Activated naive CD4-positive, alpha-beta T cell treated with anti-CD3 and anti-CD28 coated beads for 36 hours (primary cell): ENCODE results near the gene SLC6A11. TPM values are rescaled to one million over a fixed set of nuclear protein-coding genes. Genes with fewer than 3 reads are reported as not detected.

ENCODE experiments used
- CTCF ChIA-PET: fragments of 350-600 bp; sonication (Branson Sonifier 250); formaldehyde crosslinking; loops from one replicate; lab custom pipeline; 2021; ENCODE audit warnings: antibody characterized with exemption; lab: Charles Lee
- DNase-seq: peaks from one replicate; pipeline ENCODE4 v3.0.0-alpha.2; 2020
- H3K27ac Mint-ChIP-seq: one replicate; pipeline ENCODE4 v1.8.0; 2021; ENCODE audit warnings: mild to moderate bottlenecking, mixed read lengths
- H3K27me3 Mint-ChIP-seq: one replicate; pipeline ENCODE4 v1.8.0; 2021; ENCODE audit warnings: low read depth, mixed read lengths
- H3K36me3 Mint-ChIP-seq: one replicate; pipeline ENCODE4 v1.8.0; 2021; ENCODE audit warnings: low read depth, mixed read lengths
- H3K4me1 Mint-ChIP-seq: one replicate; pipeline ENCODE4 v1.8.0; 2021; ENCODE audit warnings: low read depth, mixed read lengths
- H3K4me3 Mint-ChIP-seq: one replicate; pipeline ENCODE4 v1.8.0; 2021; ENCODE audit warnings: mild to moderate bottlenecking, moderate library complexity, mixed read lengths
- H3K9me3 Mint-ChIP-seq: one replicate; pipeline ENCODE4 v1.8.0; 2021; ENCODE audit warnings: mixed read lengths
- intact Hi-C: fragments of 100-400 bp; cut with micrococcal nuclease; formaldehyde crosslinking; loops from one replicate; pipeline ENCODE4 v1.15.1; 2023
- total RNA-seq, 2 experiments: library from RNA; stranded (reverse); gene quantifications; one replicate each; pipeline ENCODE4 v1.2.3, GENCODE V29; 2021

Gene SLC6A11
- total RNA-seq, 2 experiments from 2014 or later = not detected

- no peak for DNase-seq
- Mint-ChIP-seq H3K4me3 (no peak overlapping the region), H3K27ac (no peak overlapping the region), H3K36me3 (no peaks in the 10 kb centered on the region), H3K9me3 (peaks cover 1% of the 10 kb centered on the region), H3K4me1 (peaks cover under 1% of the 10 kb centered on the region), H3K27me3 (peaks cover 16% of the 10 kb centered on the region)
- CTCF ChIA-PET = no interaction called here
- intact Hi-C loops = no loop called here
Measured at GRCh38 chr3:10778492-10779292, 37.3 kb upstream of the SLC6A11 start.

- DNase-seq = no peak
- H3K4me3 Mint-ChIP-seq = no peak overlapping the region
- CTCF ChIA-PET = no interaction called here
- peaks cover 6% of the 10 kb centered on the region for H3K4me1 Mint-ChIP-seq
- no peaks in the 10 kb centered on the region for H3K36me3 Mint-ChIP-seq
- H3K9me3 Mint-ChIP-seq = no peaks in the 10 kb centered on the region
- intact Hi-C loops = no loop called here
- no peak overlapping the region for H3K27ac Mint-ChIP-seq
- H3K27me3 Mint-ChIP-seq = peaks cover 19% of the 10 kb centered on the region
Measured at GRCh38 chr3:10779293-10779805, 36.7 kb upstream of the SLC6A11 start.

DNA sequence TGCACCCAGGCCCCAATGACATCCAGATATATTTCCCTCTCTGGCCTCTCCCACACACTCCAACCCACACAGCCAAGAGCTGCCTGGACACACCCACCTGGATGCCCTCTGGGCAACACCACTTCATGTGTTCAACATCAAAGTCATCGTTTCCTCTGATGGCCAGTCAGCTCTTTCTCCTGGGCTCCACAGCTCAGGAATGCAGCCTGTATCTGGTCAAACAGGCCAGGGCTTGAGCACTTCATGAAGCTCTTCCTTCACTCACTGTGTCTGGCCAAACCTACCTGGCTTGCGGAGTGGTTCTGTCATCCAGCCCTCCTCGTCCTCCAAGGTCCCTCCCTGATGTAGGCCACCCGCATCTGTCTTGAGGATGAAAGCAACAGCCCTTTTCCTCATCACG lies 35.8 kb upstream of the SLC6A11 start:
- no peak for DNase-seq
- no peak overlapping the region for H3K4me3 Mint-ChIP-seq
- H3K36me3 Mint-ChIP-seq = no peaks in the 10 kb centered on the region
- H3K27ac Mint-ChIP-seq = no peak overlapping the region
- peaks cover 28% of the 10 kb centered on the region for H3K27me3 Mint-ChIP-seq
- intact Hi-C loops = no loop called here
- no peaks in the 10 kb centered on the region for H3K9me3 Mint-ChIP-seq
- H3K4me1 Mint-ChIP-seq = peaks cover 6% of the 10 kb centered on the region
- CTCF ChIA-PET = interaction anchor here (0.8 kb wide), 1 partner anchor 14 kb away, joined by 3 read pairs; no protein-coding TSS in a partner anchor

GRCh38 chr3:10780922-10781321 lies 35.1 kb upstream of the SLC6A11 start:
- DNase-seq = no peak
- intact Hi-C loops = no loop called here
- H3K27ac Mint-ChIP-seq = no peak overlapping the region
- CTCF ChIA-PET = interaction anchor here (0.8 kb wide), 1 partner anchor 13 kb away, joined by 3 read pairs; no protein-coding TSS in a partner anchor
- H3K4me1 Mint-ChIP-seq = peaks cover 6% of the 10 kb centered on the region
- peaks cover 26% of the 10 kb centered on the region for H3K27me3 Mint-ChIP-seq
- H3K36me3 Mint-ChIP-seq = no peaks in the 10 kb centered on the region
- no peaks in the 10 kb centered on the region for H3K9me3 Mint-ChIP-seq
- H3K4me3 Mint-ChIP-seq = no peak overlapping the region

- Mint-ChIP-seq H3K36me3 (no peaks in the 10 kb centered on the region), H3K4me3 (no peak overlapping the region), H3K4me1 (peaks cover 6% of the 10 kb centered on the region), H3K27me3 (peaks cover 19% of the 10 kb centered on the region), H3K9me3 (no peaks in the 10 kb centered on the region), H3K27ac (no peak overlapping the region)
- DNase-seq = no peak
- CTCF ChIA-PET = interaction anchor here (1.1 kb wide), 1 partner anchor 43 kb away, joined by 3 read pairs; no protein-coding TSS in a partner anchor
- intact Hi-C loops = no loop called here
Measured at GRCh38 chr3:10781981-10782380, 34.0 kb upstream of the SLC6A11 start.

DNA sequence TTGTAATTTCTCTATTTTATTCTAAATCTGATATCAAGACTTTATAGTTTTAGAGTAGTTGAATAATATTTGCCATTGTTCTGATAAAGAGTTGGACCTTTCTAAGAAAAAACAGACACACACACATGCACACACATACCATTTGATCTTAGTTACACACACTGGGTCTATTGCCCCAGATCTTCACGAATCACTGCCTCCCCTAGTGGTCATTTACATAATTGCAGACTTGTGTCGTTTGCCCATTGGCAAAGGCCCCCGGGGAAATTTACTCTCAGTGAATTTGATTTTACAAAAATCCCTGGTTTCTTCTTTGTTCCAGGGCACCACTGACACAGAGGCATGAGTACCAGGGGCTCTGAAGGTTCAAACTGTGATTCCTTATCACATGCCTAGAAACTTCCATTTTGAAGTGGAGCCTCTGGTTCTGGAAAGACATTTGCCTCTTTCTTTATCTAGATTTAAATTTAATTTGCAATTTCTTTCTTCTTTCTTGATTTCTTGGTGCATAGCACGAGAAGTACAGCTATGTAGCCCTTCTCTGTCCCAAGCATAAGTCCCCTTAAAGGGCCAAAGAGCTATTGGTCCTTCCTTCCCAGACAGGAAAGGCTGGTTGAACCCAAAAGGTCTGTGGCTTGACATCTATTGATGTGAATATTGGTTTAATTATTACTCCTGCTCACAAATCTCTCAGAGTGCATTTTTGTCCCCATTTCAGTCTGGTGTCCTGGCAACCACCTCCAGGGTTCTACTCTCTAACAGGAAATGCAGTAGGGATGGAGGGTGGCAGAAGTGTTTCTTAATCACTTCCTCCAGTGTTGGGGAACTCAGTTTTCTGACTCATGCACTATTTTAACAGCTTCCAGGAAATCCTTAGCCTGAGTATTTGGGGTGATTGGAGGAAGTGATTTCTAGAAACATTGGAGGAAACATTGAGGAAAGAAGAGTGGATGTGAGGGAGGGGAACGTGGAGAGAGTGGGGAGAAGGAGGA lies 32.4 kb upstream of the SLC6A11 start:
- Mint-ChIP-seq H3K36me3 (no peaks in the 10 kb centered on the region), H3K9me3 (no peaks in the 10 kb centered on the region), H3K4me1 (peaks cover 6% of the 10 kb centered on the region), H3K27me3 (peaks cover 19% of the 10 kb centered on the region), H3K4me3 (no peak overlapping the region), H3K27ac (no peak overlapping the region)
- intact Hi-C loops = loop anchor here (1.0 kb wide), 1 partner anchor 25 kb away; no protein-coding TSS in a partner anchor
- CTCF ChIA-PET = interaction anchor here (0.8 to 3.3 kb wide), 7 partner anchors 11 to 213 kb away, joined by 3 to 21 read pairs (median 3); no protein-coding TSS in a partner anchor
- peak; percentile 51 for DNase-seq

DNA sequence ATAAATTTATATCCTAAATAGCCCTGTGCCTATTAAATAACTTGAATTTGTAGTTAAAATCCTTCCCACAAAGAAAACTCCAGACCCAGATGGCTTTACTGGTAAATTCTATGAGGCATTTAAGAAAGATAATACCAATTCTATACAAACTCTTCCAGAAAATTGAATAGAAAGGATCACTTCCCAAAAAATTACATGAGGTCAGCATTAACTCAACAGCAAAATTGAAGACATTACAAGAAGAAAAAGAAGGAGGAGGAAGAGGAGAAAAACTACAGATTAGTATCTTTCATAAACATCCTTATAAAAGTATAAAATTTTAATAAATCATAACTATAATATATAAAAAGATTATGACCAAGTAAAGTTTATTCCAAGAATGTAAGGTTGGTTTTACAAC lies 29.4 kb upstream of the SLC6A11 start:
- intact Hi-C loops = no loop called here
- Mint-ChIP-seq H3K27ac (no peak overlapping the region), H3K36me3 (no peaks in the 10 kb centered on the region), H3K27me3 (peaks cover 20% of the 10 kb centered on the region), H3K4me3 (no peak overlapping the region), H3K9me3 (no peaks in the 10 kb centered on the region), H3K4me1 (peaks cover 6% of the 10 kb centered on the region)
- DNase-seq = no peak
- CTCF ChIA-PET = interaction anchor here (0.6 kb wide), 1 partner anchor 55 kb away, joined by 4 read pairs; no protein-coding TSS in a partner anchor

DNA sequence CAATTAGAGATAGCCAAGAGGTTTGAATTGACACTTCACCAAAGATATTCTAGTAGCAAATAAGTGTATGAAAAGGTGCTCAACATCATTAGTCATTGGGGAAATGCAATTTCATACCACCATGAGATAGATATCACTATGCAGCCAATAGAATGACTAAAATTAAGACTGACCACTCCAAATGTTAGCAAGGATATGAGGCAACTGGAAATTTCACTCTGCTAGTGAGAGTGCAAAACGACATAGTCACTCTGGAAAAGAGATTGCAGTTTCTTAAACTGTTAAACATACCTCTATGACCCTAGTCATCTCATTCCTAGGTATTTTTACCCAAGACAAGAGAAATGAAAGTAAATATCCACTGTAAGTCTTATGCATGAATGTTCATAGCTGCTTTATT lies 27.6 kb upstream of the SLC6A11 start:
- CTCF ChIA-PET = no interaction called here
- Mint-ChIP-seq H3K4me1 (peaks cover 6% of the 10 kb centered on the region), H3K27ac (no peak overlapping the region), H3K4me3 (no peak overlapping the region), H3K36me3 (no peaks in the 10 kb centered on the region), H3K27me3 (peaks cover 23% of the 10 kb centered on the region), H3K9me3 (no peaks in the 10 kb centered on the region)
- intact Hi-C loops = no loop called here
- no peak for DNase-seq

DNA sequence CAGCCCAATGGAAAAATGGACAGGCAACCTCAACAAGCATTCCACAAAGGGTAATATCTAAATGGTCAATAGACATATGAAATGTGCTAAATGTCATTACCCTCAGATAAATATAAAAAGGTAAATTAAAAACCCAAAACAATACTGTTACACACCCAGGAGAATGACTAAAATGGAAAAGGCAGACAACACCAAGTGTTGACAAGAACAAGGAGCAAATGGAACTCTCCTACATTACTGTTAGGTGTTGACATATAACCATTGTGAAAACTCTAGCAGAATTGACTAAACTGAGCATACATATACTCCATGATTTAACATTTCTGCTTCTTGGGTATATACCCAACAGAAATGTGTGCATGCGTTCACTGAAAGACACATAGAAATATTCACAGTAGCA lies 25.3 kb upstream of the SLC6A11 start:
- no peaks in the 10 kb centered on the region for H3K9me3 Mint-ChIP-seq
- no peaks in the 10 kb centered on the region for H3K4me1 Mint-ChIP-seq
- H3K27ac Mint-ChIP-seq = no peak overlapping the region
- intact Hi-C loops = no loop called here
- H3K4me3 Mint-ChIP-seq = no peak overlapping the region
- peaks cover 7% of the 10 kb centered on the region for H3K27me3 Mint-ChIP-seq
- CTCF ChIA-PET = no interaction called here
- H3K36me3 Mint-ChIP-seq = no peaks in the 10 kb centered on the region
- no peak for DNase-seq

- intact Hi-C loops = no loop called here
- Mint-ChIP-seq H3K36me3 (no peaks in the 10 kb centered on the region), H3K4me3 (no peak overlapping the region), H3K9me3 (no peaks in the 10 kb centered on the region), H3K27me3 (peaks cover 14% of the 10 kb centered on the region), H3K4me1 (no peaks in the 10 kb centered on the region), H3K27ac (no peak overlapping the region)
- CTCF ChIA-PET = interaction anchor here (0.7 kb wide), 1 partner anchor 163 kb away, joined by 6 read pairs; no protein-coding TSS in a partner anchor
- no peak for DNase-seq
Measured at GRCh38 chr3:10792208-10792607, 23.8 kb upstream of the SLC6A11 start.

- Mint-ChIP-seq H3K4me1 (no peaks in the 10 kb centered on the region), H3K27me3 (peaks cover 12% of the 10 kb centered on the region), H3K27ac (no peak overlapping the region), H3K4me3 (no peak overlapping the region), H3K9me3 (no peaks in the 10 kb centered on the region), H3K36me3 (no peaks in the 10 kb centered on the region)
- DNase-seq = no peak
- intact Hi-C loops = no loop called here
- CTCF ChIA-PET = no interaction called here
Measured at GRCh38 chr3:10798600-10799367, 17.2 kb upstream of the SLC6A11 start.
